ENCODE measurements around the gene A4GALT.

DNA sequence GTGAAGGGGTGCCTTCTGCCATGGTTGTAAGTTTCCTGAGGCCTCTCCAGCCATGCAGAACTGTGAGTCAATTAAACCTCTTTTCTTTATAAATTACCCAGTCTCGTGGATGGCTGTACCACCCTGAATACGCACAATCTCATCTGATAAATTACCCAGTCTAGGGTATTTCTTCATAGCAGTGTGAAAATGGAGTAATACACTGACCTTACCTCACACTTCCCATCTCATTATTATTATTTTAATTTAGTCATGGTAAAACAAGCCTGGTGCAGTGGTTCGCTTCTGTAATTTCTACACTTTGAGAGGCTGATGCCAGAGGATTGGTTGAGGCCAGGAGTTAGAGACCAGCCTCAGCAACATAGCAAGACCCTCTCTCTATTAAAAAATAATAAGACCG lies 41.0 kb downstream of the A4GALT start:
- TF ChIP-seq POLR2A (IDR thresholded peaks at IDR 0.05; ENCODE audit: low read depth, low read length): no peak
- TF ChIP-seq POLR2AphosphoS5 (IDR thresholded peaks at IDR 0.05; ENCODE audit: low read depth, low read length): no peak
- TF ChIP-seq TAF1 (IDR thresholded peaks at IDR 0.05; ENCODE audit: borderline replicate concordance, low read depth, low read length): no peak

All from GM12892 (cell line).